ENCODE measurements around the gene PLA2G4D.

- TF ChIP-seq CTCF (conservative IDR thresholded peaks at IDR 0.05 in 1 of 2, IDR thresholded peaks at IDR 0.05 in 1 of 2; ENCODE audit: low read depth in 1 of 2, low read length in 2 of 2) (no peak), EZH2 (IDR thresholded peaks at IDR 0.05; ENCODE audit: low read length, missing control alignments) (no peak)
These were observed 11.3 kb downstream of the PLA2G4D start for GRCh38 chr15:42082823-42083604.
